NK-92 treated with Interleukin-12 subunit alpha and Interleukin-12 subunit beta, amount 100 ng/mL, for 24 hours (cell line): ENCODE results near the gene PCDHGA3.
"Not testable (repeated sequence)": the region's sequence is repeated elsewhere in the genome, so short reads cannot be mapped to it uniquely, and the experiment has no call there.

ENCODE experiments used
- DNase-seq: peaks from one replicate; lab custom pipeline; 2025; lab: John Stamatoyannopoulos, UW

The PCDHGA3 gene

DNA sequence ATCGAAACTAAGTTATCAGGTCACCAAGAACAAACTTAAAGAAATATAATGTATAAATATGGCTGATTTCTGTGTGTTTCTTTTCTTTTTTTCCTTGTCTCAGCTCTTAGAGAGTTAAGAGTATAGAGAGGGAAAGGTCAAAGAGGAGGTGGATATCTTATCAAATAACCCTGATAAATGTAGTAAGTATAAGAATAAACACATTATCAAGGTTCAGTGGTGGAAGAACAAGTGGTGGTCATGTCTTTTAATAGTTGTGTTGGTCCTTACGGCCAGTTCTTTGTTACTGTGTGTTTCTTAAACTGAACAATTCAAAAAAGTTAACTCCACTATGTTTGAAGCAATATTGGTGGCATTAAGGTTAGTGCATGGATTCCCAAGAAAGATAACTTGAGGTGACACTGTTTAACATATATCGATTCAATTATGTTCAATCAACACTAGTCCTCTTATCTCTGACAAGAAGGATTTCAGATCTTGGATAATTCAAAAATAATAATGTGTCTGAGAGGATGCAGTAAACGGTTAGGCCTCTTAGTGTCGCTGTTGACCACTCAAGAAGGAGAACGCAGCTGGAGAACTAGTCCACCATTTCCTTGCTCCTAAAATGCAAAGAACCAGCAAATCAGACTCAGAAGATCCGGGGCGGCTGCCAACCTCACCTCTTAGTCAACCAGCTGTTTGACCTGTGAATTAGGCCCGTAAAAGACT lies at the start of gene PCDHGA3:
Gene PCDHGA3, plus strand, starts transcription at position 588 of the 711 bp plus-strand sequence. CDS start 205 bp downstream, outside the sequence.
- DNase-seq, result no peak

DNA sequence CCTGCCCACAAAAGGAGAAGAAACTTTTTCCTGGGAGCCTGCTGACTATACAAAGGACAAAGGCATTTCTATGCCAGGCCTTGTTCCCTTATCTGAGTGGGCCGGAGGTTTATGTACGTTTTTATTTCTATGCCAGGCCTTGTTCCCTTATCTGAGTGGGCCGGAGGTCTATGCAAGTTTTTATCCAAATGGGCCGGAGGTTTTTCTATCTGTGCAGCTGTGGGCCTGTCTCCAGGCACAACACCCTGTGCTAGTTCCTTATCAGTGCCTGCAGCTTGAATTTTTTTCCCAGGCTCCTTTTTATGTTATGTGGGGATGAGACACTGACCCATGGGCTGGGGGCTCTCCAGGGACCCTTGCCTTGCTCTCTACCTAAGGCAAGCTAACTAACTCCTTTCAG lies 45.3 kb upstream of the PCDHGA3 start:
- no peak for DNase-seq

DNA sequence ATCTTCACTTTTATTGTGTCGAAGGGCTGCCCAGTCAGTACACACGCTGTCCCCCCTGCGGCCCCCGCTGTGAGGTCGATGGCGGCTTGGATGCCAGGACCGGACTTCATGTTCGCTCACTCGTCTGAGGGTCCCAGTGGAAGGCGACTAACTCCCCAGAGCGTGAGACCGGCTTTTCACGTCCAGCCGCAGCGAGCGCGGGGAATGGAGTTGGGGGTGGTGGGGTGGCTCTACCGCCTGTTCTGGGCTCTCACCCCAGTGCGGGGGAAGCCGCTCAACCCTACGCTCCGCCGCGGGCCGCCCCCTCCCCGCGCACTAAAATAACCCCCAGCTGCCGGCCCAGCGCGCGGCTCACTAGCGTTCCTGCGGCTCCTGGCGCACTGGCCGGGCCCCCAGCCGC lies 39.9 kb upstream of the PCDHGA3 start, which contains the start of gene SLC25A2:
Gene SLC25A2, minus strand, starts transcription at position 294 of the 400 bp plus-strand sequence. Its CDS starts 184 bp downstream, at position 110.
- DNase-seq, result no peak

DNA sequence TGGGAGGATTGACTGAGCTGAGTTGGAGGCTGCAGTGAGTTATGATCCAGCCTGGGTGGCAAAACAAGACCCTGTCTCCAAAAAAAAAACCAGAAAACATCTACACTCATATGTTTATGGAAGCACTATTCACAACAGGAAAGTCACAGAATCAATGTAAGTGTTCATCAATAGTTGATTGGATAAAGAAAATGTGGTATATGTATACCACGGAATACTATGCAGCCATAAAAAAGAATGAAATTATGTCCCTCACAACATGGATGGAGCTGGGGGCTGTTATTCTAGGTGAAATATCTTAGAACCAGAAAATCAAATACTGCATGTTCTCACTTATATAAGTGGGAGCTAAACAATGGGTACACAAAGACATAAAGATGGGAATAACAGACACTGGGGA lies 37.0 kb upstream of the PCDHGA3 start:
- no peak for DNase-seq

DNA sequence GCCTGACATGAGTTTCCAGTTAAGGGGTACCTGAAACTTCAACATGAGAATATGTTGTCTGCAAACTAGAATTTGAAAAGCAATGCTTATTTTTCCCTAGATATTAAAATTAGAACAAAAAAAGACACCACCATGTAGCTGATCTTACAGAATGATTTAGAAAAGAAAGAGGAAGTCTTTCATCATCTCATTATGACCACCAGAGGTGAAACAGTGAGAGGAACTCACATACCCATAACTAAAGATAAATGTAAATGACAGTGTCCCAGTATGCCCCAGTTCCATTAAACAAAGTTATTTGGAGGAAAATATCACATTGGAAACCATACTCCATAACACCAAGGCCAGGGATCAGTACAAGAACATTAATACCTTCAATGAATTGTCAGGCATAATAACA lies 29.9 kb upstream of the PCDHGA3 start:
- DNase-seq, result no peak

DNA sequence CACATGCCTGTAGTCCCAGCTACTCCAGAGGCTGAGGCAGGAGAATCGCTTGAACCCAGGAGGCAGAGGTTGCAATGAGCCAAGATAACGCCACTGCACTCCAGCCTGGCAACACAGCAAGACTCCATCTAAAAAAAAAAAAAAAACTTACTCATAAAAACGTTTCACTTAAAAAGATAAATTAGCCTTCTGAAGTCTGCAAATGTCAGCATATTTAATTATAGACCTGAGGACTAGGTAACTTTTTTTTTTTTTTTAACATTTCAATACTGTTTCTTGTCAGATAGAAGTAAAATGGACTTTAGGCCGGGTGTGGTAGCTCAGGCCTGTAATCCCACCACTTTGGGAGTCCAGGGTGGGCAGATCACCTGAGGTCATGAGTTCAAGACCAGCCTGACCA lies 26.7 kb upstream of the PCDHGA3 start:
- not testable (repeated sequence) for DNase-seq

DNA sequence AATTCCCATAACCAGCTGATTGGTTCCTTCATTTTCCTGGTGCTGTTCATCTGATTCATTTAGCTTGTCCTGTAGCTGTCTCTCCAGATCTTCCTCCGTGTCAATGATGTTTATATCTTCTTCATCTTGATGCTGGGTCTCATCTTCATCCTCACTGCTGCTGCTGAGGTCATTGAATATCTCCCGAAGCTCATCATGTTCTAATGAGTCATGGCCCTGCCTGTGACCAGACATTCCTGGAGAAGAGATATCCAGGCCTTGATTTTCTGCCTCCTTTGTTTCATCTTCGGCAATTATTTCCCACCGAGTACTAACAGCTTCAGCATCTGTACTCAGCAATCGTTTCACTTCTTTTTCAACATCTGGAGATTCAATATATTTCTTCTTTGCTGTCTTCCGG lies 24.4 kb upstream of the PCDHGA3 start:
- DNase-seq, result no peak

DNA sequence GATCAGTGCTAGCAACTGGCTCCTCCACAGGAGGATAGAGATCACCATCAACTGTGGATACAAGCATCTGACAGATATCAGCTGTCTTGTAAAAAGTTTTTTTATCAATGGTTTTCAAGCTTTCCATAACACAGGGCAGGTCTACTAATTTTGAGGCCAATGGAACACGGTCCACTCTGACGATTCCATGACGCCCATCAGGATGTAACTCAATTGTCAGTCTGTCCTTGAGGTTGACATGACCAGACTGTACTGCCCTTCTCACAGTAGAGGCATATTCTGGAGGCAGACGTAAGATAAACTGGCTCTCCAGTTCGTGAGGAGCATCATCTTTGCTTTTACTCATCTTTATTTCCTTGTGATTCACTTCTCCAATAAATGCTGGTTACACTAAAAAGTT lies 23.9 kb upstream of the PCDHGA3 start:
- no peak for DNase-seq

DNA sequence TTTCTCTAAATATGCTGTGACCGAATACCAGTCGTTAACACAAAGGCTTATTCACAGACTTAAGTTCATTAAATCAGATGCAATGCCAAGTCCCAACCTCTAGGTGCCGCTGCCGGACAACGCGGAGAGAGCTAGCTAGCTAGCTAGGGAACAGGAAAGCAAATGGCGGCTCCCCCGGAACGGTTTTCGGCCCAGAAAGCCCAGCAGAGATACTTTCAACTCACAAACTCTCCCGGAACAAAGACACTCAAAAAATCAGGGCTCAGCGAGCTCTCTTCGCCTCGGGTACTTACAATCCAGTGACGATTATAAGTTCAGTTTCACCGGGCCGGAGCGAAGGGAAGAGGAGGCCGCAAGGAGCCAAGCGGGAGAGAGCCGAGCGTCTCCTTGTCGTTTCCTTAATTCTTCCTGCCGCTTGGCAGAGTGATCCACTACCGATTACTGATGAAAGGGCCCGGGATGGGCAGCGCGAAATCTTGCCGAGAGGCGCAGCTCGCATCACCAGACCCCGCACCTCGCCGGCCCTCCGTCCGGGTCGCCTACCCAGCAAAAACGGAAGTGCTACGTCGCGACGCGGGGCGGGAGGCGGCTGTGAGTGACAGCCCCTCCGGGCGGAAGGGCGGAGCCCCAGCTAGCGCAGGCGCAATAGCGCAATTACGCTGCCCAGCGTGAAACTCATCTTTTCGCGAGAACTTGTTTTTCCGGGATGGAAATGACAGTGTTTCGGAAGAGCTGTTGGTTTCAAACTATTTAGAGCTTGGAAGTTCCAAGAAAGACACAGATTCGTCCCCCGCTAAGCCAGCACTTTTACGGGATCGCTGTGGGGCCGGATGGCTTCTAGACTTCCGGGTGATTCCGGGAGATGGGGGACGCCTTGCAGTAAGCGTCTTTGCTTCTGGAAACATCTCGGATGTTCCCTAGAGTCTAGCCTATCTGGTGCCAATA lies 23.1 kb upstream of the PCDHGA3 start, which contains the start of gene TAF7:
Gene TAF7, minus strand, starts transcription at position 560 of the 945 bp plus-strand sequence. CDS start 740 bp downstream, outside the sequence.
- DNase-seq, result peak; percentile 88

DNA sequence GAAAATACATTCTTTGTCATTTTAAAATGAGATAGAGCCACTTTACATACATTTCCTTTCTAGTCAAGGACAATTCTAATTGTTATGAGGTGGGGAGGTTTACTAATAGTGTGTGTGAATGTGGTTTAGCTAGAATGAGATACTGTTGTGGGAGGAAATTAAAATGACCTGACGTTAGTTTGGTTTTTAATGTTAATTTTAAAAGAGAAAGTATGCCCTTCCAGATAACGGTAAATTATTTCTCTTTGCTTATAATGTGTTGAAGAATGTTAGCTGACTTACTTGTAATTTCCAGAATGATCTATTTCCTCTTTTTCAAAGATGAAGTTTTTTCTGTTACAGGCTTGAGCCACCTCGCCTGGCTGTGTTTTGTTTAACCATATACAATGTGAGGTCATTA lies 21.4 kb upstream of the PCDHGA3 start:
- DNase-seq, result no peak

DNA sequence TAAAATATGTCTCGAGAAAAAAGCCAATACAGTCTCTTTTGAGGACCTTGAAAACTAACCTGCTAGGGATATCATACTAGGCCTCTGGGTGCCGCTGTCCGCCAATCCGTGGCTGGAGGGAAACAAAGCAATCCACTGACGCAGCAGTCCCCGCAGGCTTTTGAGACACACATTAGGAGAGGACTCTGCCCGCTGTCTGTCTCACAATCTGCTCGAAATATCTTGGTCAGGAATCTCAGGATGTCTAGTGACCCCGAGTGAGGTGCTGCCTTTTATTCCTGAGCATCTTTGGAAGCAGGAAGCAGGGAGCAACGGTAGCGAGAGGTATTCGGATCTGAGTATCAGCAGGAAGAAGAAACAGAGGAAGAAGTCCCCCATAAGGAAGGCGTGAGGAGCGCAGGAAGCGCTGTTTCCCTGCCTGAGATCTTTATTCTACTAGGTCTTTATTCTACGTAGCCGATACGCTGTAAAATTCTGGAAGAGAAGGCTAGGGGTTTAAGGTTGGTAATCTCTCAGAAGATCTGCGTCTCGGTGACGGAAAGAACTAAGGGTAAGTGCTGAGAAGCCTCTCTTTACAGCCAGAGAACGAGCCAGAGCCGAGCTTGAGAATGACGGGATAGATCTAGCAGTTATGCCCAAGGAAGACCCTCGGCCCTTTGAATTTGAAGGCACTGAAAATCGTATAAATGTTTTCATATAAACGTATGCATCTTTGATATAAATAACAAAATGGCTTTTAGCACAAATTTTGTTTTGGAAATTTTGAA lies 17.4 kb upstream of the PCDHGA3 start:
- DNase-seq, result no peak

DNA sequence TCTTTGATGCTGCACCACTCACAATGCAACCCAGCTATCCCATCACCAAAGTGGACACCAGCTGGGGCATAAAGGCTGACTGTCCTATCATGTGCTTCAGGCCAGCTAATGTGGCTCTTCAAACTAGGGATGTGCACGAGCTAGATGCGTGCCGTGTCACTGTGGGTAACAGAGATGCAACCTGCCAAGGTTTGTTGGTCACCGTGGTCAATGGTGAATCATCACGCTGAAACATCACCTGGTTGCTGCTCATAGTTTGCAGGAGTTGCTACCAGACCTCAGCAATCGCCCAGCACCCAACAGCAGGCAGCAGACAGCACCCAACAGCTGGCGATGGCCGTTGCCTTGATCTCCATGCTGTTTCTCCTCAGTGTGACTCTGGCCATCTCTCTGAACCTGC lies 15.4 kb upstream of the PCDHGA3 start:
- DNase-seq, result peak; percentile 65

DNA sequence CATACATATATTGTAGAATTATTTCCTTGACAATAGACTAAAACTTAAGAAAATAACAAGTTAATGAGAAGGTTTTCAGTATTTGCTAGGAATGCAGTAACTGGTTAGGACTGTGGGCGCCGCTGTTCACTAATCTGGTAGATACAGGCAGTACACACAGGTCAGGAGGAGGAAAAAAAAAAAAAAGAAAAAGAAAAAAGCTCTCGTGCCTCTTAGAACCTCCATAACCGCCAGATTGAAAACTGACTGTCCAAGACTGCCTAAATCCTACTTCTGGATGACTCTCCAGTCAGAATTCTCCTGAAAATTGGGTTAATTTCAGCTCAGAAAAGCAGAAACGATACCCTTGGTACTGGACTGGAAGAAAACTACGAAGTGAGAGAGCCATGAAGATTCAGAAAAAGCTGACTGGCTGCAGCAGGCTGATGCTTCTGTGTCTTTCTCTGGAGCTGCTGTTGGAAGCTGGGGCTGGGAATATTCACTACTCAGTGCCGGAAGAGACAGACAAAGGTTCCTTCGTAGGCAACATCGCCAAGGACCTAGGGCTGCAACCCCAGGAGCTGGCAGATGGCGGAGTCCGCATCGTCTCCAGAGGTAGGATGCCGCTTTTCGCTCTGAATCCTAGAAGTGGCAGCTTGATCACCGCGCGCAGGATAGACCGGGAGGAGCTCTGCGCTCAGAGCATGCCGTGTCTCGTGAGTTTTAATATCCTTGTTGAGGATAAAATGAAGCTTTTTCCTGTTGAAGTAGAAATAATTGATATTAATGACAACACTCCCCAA lies 13.1 kb upstream of the PCDHGA3 start, which contains the start of gene PCDHGA1:
Gene PCDHGA1, plus strand, starts transcription at position 216 of the 782 bp plus-strand sequence.
- DNase-seq, result peak; percentile 22

DNA sequence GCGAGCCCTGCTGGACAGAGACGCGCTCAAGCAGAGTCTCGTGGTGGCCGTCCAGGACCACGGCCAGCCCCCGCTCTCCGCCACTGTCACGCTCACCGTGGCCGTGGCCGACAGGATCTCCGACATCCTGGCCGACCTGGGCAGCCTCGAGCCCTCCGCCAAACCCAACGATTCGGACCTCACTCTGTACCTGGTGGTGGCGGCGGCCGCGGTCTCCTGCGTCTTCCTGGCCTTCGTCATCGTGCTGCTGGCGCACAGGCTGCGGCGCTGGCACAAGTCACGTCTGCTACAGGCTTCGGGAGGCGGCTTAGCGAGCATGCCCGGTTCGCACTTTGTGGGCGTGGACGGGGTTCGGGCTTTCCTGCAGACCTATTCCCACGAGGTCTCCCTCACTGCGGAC lies 11.1 kb upstream of the PCDHGA3 start:
- not testable (repeated sequence) for DNase-seq

DNA sequence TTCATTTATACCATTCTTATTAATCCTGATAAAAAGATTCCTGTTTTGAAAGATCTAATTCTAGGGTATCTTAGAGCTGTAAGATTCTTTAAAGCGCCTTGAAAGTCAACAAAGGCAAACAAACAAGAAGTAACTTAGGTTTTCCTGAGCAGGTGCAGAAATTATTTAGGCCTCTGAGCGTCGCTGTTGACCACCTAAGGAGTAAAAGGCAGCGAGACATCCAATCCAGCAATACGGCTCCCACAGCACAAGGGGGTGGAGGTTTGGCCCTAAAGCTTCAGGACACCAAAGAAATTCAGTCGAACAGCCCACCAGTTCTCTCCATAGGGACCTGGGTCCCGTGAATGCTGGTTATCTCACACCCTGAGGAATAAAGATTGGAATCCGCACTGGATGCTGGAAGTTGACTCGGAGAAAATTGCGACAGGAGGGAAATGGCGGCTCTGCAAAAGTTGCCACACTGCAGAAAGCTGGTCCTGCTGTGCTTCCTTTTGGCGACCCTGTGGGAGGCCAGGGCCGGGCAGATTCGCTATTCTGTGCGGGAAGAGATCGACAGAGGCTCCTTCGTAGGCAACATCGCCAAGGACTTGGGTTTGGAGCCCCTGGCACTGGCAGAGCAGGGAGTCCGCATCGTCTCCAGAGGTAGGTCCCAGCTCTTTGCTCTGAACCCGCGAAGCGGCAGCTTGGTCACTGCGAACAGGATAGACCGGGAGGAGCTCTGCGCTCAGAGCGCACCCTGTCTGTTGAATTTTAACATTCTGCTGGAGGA lies 4.9 kb upstream of the PCDHGA3 start, which contains the start of gene PCDHGA2:
Gene PCDHGA2, plus strand, starts transcription at position 223 of the 769 bp plus-strand sequence.
- no peak for DNase-seq

DNA sequence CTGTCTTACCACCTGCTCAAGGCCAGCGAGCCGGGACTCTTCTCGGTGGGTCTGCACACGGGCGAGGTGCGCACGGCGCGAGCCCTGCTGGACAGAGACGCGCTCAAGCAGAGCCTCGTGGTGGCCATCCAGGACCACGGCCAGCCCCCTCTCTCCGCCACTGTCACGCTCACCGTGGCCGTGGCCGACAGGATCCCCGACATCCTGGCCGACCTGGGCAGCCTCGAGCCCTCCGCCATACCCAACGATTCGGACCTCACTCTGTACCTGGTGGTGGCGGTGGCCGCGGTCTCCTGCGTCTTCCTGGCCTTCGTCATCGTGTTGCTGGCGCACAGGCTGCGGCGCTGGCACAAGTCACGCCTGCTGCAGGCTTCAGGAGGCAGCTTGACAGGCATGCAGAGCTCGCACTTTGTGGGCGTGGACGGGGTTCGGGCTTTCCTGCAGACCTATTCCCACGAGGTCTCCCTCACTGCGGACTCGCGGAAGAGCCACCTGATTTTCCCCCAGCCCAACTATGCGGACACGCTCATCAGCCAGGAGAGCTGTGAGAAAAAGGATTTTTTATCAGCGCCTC lies 2.8 kb upstream of the PCDHGA3 start:
- not testable (repeated sequence) for DNase-seq

DNA sequence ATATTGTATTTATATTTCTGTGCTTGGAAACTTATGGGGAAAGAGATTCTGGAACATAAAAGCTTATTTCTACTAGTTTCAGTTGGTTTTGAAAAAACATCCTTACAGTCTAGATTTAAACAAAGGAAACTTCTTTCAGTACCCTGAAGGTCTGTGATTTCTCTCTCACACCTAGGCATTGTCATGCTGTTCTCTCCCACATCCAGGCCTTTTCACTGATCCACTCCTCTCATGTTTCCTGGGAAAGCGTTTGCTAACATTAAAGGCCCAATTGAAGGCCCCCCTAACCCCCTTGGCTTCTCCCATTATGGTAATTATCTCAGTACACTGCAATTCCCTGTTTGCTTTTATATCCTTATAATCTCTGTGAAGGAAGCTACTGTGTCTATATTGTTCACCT lies 856 bp upstream of the PCDHGA3 start:
- no peak for DNase-seq

DNA sequence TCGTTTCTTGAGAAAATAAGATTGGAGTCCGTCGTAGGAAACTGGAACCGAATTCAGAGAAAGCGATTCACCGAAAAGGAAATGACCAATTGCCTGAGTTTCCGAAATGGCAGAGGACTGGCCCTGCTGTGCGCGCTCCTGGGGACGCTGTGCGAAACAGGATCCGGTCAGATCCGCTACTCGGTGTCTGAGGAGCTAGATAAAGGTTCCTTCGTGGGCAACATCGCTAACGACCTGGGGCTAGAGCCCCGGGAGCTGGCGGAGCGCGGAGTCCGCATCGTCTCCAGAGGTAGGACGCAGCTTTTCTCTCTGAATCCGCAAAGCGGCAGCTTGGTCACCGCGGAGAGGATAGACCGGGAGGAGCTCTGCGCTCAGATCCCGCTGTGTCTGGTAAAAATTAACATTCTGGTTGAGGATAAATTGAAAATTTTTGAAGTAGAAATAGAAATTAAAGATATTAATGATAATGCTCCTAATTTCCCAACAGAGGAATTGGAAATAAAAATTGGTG lies 379 bp downstream of the PCDHGA3 start:
- DNase-seq, result no peak

DNA sequence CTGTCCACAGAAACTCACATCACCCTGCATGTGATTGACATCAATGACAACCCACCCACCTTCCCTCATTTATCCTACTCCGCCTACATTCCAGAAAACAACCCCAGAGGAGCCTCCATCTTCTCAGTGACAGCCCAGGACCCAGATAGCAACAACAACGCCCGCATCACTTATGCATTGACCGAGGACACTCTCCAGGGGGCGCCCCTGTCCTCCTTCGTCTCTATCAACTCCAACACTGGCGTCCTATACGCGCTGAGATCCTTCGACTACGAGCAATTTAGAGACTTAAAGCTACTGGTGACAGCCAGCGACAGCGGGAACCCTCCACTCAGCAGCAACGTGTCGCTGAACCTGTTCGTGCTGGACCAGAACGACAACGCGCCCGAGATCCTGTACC lies 1.7 kb downstream of the PCDHGA3 start:
- no peak for DNase-seq

DNA sequence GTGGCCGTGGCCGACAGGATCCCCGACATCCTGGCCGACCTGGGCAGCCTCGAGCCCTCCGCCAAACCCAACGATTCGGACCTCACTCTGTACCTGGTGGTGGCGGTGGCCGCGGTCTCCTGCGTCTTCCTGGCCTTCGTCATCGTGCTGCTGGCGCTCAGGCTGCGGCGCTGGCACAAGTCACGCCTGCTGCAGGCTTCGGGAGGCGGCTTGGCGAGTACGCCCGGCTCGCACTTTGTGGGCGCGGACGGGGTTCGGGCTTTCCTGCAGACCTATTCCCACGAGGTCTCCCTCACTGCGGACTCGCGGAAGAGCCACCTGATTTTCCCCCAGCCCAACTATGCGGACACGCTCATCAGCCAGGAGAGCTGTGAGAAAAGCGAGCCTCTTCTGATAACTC lies 2.4 kb downstream of the PCDHGA3 start:
- DNase-seq, result not testable (repeated sequence)
